OCI-M1 (cell line): ENCODE data around the gene SP110.
"Not testable (repeated sequence)": the region's sequence is repeated elsewhere in the genome, so short reads cannot be mapped to it uniquely, and the experiment has no call there.

Experiments
- DNase-seq: peaks from one replicate; lab custom pipeline; 2025; lab: John Stamatoyannopoulos, UW

The SP110 gene

DNA sequence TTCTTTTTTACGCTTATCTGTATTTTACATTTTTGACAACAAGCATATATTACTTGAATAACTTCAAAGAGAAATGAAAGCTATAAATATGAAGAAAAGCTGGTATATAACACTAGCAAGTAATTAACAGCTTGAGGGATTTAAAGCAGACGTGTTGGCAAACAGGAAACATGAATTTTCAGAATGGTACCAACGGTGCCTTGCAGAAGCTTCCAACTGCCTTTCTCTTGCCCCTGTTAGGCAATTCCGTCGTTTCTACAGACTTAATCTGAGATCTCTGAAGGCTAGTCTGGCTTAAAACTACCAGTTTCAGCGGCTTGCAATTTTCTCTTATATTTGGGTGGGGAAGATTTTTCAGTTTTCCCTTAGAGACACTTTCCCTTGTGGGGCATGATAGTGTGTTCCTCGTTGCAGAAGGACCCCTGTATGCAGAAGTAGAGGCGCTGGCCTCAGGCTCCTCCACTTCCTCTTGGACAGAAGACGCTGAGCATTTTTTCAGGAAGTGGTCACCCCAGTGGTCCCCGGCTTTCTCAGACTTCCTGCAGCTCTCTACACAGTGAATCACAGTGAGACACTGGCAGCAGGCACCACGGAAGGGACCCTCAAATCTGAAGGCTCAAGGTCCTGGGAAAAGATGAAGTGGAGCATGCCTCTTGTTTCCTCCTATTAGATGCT, 94.9 kb downstream of the SP110 start:
- DNase-seq, result peak; percentile 25

DNA sequence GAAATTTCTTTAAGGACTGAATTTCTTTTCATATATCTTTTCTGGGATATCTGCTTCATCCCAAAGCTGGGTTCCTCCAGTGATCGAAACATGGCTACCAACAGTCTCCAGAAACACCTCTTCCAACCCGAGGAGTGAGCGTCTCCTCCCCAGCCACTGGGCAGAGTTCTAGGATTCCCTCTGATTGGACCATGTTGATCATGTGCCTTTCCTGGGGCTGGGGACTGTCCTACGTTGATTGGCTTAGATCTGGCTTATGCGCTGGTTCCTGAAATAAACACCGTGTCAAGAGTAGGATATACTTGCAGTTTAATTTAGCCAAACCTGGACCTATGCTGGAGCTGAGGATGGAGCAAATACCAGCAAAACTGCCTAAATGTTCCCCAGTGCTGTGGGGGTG, 95.5 kb downstream of the SP110 start:
- DNase-seq, result no peak

DNA sequence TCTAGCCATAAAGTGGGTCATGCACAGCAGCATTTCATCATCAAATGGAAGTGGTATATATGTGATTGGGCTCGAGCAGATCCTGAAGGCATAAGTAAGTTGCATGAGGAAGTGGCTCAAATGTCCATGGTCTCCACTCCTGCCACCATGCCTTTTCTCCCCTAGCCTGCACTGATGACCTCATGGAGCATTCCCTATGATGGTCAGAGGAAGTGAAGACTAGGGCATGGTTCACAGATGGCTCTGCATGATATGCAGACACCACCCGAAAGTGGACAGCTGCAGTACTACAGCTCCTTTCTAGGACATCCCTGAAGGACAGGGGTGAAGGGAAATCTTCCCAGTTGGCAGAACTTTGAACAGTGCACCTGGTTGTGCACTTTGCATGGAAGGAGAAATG, 99.4 kb downstream of the SP110 start:
- peak; percentile 24 for DNase-seq

DNA sequence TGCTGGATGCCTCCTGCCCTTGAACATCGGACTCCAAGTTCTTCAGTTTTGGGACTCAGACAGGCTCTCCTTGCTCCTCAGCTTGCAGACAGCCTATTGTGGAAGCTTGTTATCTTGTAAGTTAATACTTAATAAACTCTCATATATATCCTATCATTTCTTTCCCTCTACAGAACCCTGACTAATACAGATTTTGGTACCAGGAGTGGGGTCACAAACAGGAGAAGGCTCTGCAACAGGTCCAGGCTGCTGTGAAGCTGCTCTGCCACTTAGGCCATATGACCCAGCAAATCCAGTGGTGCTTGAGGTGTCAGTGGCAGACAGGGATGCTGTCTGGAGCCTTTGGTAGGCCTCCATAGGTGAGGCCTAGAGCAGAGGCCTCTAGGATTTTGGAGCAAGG, 100.0 kb downstream of the SP110 start:
- DNase-seq, result not testable (repeated sequence)
